HG03159 (cell line): ENCODE data around the gene ELK3.
"Not testable (repeated sequence)": the region's sequence is repeated elsewhere in the genome, so short reads cannot be mapped to it uniquely, and the experiment has no call there.

Experiments used
- ATAC-seq: cut with Tn5 transposase; IDR thresholded peaks from one replicate; pipeline ENCODE4 v1.9.1; 2021; ENCODE audit warnings: mild to moderate bottlenecking, moderate library complexity; ENCODE audit not compliant: unreplicated experiment

ELK3 gene

GRCh38 chr12:96302687-96303310 lies 108.6 kb downstream of the ELK3 start:
- no peak for ATAC-seq

- ATAC-seq, result no peak
Measured at GRCh38 chr12:96303653-96304052, 109.5 kb downstream of the ELK3 start.

GRCh38 chr12:96305665-96306064 lies 111.5 kb downstream of the ELK3 start:
- no peak for ATAC-seq

- no peak for ATAC-seq
Measured at GRCh38 chr12:96308881-96309280, 114.7 kb downstream of the ELK3 start.

GRCh38 chr12:96310067-96310466 lies 115.9 kb downstream of the ELK3 start:
- ATAC-seq, result no peak

GRCh38 chr12:96311191-96311590 lies 117.0 kb downstream of the ELK3 start:
- no peak for ATAC-seq

- ATAC-seq, result no peak
Measured at GRCh38 chr12:96313606-96314005, 119.4 kb downstream of the ELK3 start.

- no peak for ATAC-seq
Measured at GRCh38 chr12:96314723-96315122, 120.5 kb downstream of the ELK3 start.

GRCh38 chr12:96315741-96316481 lies 121.7 kb downstream of the ELK3 start:
- not testable (repeated sequence) for ATAC-seq

- ATAC-seq, result not testable (repeated sequence)
Measured at GRCh38 chr12:96317801-96318200, 123.6 kb downstream of the ELK3 start.
